ENCODE measurements around the gene TTR. TPM values are rescaled to one million over a fixed set of nuclear protein-coding genes. Genes with fewer than 3 reads are reported as not detected.

Gene TTR
- total RNA-seq, 2 donors from 2014 or later: not detected

- Histone ChIP-seq H3K4me1 (ENCODE audit: control insufficient read depth in 1 of 2, low read depth in 2 of 2) (no peaks in the 10 kb centered on the region), H3K27ac (no peak overlapping the region), H3K9me3 (no peaks in the 10 kb centered on the region), H3K36me3 (no peaks in the 10 kb centered on the region), H3K27me3 (replicated peaks; ENCODE audit: insufficient read depth) (no peaks in the 10 kb centered on the region), H3K4me3 (no peak overlapping the region)
- TF ChIP-seq, protein P1, sequence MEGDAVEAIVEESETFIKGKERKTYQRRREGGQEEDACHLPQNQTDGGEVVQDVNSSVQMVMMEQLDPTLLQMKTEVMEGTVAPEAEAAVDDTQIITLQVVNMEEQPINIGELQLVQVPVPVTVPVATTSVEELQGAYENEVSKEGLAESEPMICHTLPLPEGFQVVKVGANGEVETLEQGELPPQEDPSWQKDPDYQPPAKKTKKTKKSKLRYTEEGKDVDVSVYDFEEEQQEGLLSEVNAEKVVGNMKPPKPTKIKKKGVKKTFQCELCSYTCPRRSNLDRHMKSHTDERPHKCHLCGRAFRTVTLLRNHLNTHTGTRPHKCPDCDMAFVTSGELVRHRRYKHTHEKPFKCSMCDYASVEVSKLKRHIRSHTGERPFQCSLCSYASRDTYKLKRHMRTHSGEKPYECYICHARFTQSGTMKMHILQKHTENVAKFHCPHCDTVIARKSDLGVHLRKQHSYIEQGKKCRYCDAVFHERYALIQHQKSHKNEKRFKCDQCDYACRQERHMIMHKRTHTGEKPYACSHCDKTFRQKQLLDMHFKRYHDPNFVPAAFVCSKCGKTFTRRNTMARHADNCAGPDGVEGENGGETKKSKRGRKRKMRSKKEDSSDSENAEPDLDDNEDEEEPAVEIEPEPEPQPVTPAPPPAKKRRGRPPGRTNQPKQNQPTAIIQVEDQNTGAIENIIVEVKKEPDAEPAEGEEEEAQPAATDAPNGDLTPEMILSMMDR (IDR thresholded peaks at IDR 0.05): no peak
- no peak for DNase-seq (ENCODE audit: low spot score)
- ATAC-seq (ENCODE audit: insufficient number of reproducible peaks, low FRiP score, low read depth): no peak
Observed at GRCh38 chr18:31603315-31603714, 11.6 kb downstream of the TTR start.

- H3K27me3 ChIP-seq (replicated peaks; ENCODE audit: insufficient read depth): no peaks in the 10 kb centered on the region
- H3K9me3 ChIP-seq: no peaks in the 10 kb centered on the region
- H3K36me3 ChIP-seq: no peaks in the 10 kb centered on the region
- TF ChIP-seq, protein P1 (IDR thresholded peaks at IDR 0.05): no peak
- no peak overlapping the region for H3K4me3 ChIP-seq
- DNase-seq (ENCODE audit: low spot score) (no peak), ATAC-seq (ENCODE audit: insufficient number of reproducible peaks, low FRiP score, low read depth) (no peak)
- H3K27ac ChIP-seq: no peak overlapping the region
- no peaks in the 10 kb centered on the region for H3K4me1 ChIP-seq (ENCODE audit: control insufficient read depth in 1 of 2, low read depth in 2 of 2)
Observed at GRCh38 chr18:31606265-31606664, 14.6 kb downstream of the TTR start.

- no peaks in the 10 kb centered on the region for H3K4me1 ChIP-seq (ENCODE audit: control insufficient read depth in 1 of 2, low read depth in 2 of 2)
- TF ChIP-seq, protein P1 (IDR thresholded peaks at IDR 0.05): no peak
- no peak overlapping the region for H3K4me3 ChIP-seq
- H3K27me3 ChIP-seq (replicated peaks; ENCODE audit: insufficient read depth): no peaks in the 10 kb centered on the region
- no peak overlapping the region for H3K27ac ChIP-seq
- no peak for ATAC-seq (ENCODE audit: insufficient number of reproducible peaks, low FRiP score, low read depth)
- H3K36me3 ChIP-seq: no peaks in the 10 kb centered on the region
- no peaks in the 10 kb centered on the region for H3K9me3 ChIP-seq
- no peak for DNase-seq (ENCODE audit: low spot score)
Observed at GRCh38 chr18:31607384-31607783, 15.7 kb downstream of the TTR start.

- no peak for DNase-seq (ENCODE audit: low spot score)
- H3K4me1 ChIP-seq (ENCODE audit: control insufficient read depth in 1 of 2, low read depth in 2 of 2): no peaks in the 10 kb centered on the region
- no peaks in the 10 kb centered on the region for H3K9me3 ChIP-seq
- no peak overlapping the region for H3K4me3 ChIP-seq
- no peak overlapping the region for H3K27ac ChIP-seq
- ATAC-seq (ENCODE audit: insufficient number of reproducible peaks, low FRiP score, low read depth): no peak
- no peaks in the 10 kb centered on the region for H3K27me3 ChIP-seq (replicated peaks; ENCODE audit: insufficient read depth)
- H3K36me3 ChIP-seq: no peaks in the 10 kb centered on the region
- TF ChIP-seq, protein P1 (IDR thresholded peaks at IDR 0.05): no peak
Observed at GRCh38 chr18:31609886-31610285, 18.2 kb downstream of the TTR start.

DNA sequence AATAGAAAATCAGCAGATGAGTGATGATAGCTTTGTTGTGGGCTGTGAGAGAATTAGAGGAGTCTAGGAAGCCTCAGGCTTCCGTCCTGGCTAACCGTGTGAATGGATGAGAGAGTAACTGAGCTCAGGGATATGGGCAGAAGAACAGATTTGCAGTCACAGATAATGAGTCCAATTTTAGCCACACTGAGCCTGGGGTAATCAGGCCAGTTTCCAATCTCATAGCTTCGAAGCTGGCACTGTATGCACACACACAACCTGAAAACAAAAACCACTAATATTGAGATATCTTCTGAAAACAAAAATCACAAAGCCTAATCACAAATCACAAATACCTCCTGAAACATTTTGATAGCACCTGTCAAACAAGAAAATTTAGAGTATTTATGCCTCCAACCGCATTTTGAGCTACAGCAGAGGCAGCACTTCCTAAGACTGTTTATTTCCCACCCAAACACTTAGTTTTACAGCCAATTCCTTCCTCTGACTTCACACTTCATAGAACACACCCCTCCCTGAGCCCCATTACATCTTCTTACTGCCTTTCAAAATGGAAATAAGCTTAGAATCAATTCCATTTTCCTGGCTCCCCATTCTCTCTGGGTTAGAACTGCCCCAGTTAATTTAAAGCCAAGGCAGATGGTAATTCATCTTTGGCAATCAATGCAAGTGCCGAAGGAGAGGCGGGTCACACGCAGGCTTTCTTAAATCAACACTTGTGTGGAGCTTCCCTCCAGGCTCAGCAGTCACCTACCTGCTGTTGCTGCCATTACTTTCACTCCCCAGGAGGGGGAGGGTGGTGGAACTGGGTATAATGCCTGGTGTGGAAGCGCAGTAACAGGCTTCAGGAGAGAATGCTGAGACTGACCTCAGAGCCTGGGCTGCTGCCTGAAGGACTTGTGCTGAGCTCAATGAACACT is 18.9 kb downstream of the TTR start:
- Histone ChIP-seq H3K27me3 (replicated peaks; ENCODE audit: insufficient read depth) (no peaks in the 10 kb centered on the region), H3K27ac (no peak overlapping the region), H3K4me3 (no peak overlapping the region), H3K36me3 (no peaks in the 10 kb centered on the region), H3K9me3 (no peaks in the 10 kb centered on the region), H3K4me1 (ENCODE audit: control insufficient read depth in 1 of 2, low read depth in 2 of 2) (no peaks in the 10 kb centered on the region)
- TF ChIP-seq, protein P1 (IDR thresholded peaks at IDR 0.05): no peak
- ATAC-seq (ENCODE audit: insufficient number of reproducible peaks, low FRiP score, low read depth): no peak
- DNase-seq (ENCODE audit: low spot score): no peak

Measured in thoracic aorta (tissue), 2 donors.